Prostate gland (tissue), 2 donors: ENCODE results near the gene PLTP. TPM values are rescaled to one million over a fixed set of nuclear protein-coding genes. Genes with fewer than 3 reads are reported as not detected.

Source experiments
- DNase-seq: peaks from one replicate; pipeline ENCODE4 v3.0.0-alpha.2; 2019; ENCODE audit warnings: low spot score
- H3K27ac ChIP-seq, 2 donors: fragments of 200-600 bp; sonication (generic); 2 replicates each; pipeline ENCODE4 v1.5.1; 2017 to 2019
- H3K27me3 ChIP-seq: fragments of 200-600 bp; sonication (generic); replicated peaks from 2 replicates; pipeline ENCODE4 v1.5.1; 2019; ENCODE audit not compliant: insufficient read depth
- H3K36me3 ChIP-seq, 2 donors: fragments of 200-600 bp; sonication (generic); 1 replicate in 1 of 2; 2 replicates in 1 of 2; pipeline versions ENCODE4 v1.5.1 to v1.8.1; 2017 to 2019
- H3K4me1 ChIP-seq: fragments of 200-600 bp; sonication (generic); replicated peaks from 2 replicates; pipeline ENCODE4 v1.5.1; 2019
- H3K4me3 ChIP-seq, 2 donors: fragments of 200-600 bp; sonication (generic); 2 replicates each; pipeline ENCODE4 v1.5.1; 2017 to 2019
- H3K9me3 ChIP-seq: fragments of 200-600 bp; sonication (generic); 2 replicates; pipeline ENCODE4 v1.5.1; 2017
- POLR2A ChIP-seq: fragments of 450-650 bp; IDR thresholded peaks from one replicate; pipeline ENCODE4 v1.6.1; 2016; ENCODE audit warnings: antibody characterized with exemption, mild to moderate bottlenecking
- POLR2AphosphoS5 ChIP-seq: sonication (generic); formaldehyde crosslinking; IDR thresholded peaks from one replicate; pipeline ENCODE4 v1.6.1; 2017; ENCODE audit warnings: antibody characterized with exemption
- WGBS: methylation state at CpG from one replicate; pipeline ENCODE4 v1.1.5; 2018; 5-methylcytosine and 5-hydroxymethylcytosine counted together
- intact Hi-C: fragments of 100-400 bp; cut with DNase I; formaldehyde crosslinking; loops from one replicate; pipeline ENCODE4 v1.14.2; 2022
- total RNA-seq, 2 donors: library from RNA; depleted of rRNA; stranded (reverse); fragments of >200 nt; gene quantifications; one replicate each; pipeline ENCODE4 v1.1.0, GENCODE V29; 2016
- TF ChIP-seq, protein P1 (sequence below), 4 experiments: fragments of 200-600 bp in 2 of 4; fragments of 450-650 bp in 2 of 4; sonication (generic) in 2 of 4; IDR thresholded peaks; 1 replicate in 3 of 4; 2 replicates in 1 of 4; pipeline ENCODE4 v1.5.1; 2016 to 2019; ENCODE audit warnings: antibody characterized with exemption in 4 of 4, mild to moderate bottlenecking in 2 of 4, moderate library complexity in 2 of 4

The PLTP gene
- total RNA-seq, 2 donors from 2014 or later, result 29.4 to 101 TPM

DNA sequence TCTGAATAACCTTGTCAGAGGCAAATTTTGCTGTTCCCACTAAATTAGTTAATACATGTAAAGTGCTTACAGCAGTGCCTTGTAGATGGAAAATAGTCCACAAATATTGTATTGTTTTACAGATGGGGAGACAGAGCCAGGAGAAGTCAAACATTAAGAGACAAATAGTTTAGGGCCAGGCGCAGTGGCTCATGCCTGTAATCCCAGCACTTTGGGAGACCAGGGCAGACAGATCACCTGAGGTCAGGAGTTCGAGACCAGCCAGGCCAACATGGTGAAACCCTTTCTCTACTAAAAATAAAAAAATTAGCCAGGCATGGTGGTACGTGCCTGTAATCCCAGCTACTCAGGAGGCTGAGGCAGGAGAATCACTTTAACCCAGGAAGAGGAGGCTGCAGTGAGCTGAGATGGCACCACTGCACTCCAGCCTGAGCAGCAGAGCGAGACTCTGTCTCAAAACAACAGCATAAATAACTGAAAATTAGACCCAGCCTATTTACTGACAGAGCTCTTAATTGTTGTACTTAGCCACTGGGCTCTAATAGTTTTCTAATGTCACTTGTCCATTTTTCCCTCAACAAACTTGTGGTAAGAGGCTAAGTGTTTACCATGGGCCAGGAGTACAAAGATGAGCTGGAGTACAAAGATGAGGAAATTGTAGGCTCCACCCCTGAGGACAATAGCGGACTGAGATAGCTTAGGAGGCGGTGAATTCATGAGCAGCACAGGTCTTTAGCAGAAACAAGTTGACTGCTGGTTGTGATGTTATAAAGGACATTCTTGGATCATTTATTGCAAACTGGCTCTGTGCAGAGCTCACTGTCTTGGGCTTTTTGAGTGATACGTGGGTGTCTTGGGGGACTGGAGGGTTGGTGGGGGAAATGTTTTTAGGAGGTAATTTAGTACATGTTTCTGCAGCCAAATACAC, 48.1 kb downstream of the PLTP start:
- H3K36me3 ChIP-seq, result no peaks in the 10 kb centered on the region
- H3K4me3 ChIP-seq, result no peak overlapping the region
- H3K27ac ChIP-seq, result no peak overlapping the region
- H3K4me1 ChIP-seq, result no peaks in the 10 kb centered on the region
- 85% methylated on average over 7 of the region's 7 CpGs for WGBS
- intact Hi-C loops, result no loop called here
- no peaks in the 10 kb centered on the region for H3K9me3 ChIP-seq
- no peaks in the 10 kb centered on the region for H3K27me3 ChIP-seq
- DNase-seq, result no peak
- no peak for TF ChIP-seq POLR2A
- no peak for TF ChIP-seq POLR2AphosphoS5
- TF ChIP-seq, protein P1, sequence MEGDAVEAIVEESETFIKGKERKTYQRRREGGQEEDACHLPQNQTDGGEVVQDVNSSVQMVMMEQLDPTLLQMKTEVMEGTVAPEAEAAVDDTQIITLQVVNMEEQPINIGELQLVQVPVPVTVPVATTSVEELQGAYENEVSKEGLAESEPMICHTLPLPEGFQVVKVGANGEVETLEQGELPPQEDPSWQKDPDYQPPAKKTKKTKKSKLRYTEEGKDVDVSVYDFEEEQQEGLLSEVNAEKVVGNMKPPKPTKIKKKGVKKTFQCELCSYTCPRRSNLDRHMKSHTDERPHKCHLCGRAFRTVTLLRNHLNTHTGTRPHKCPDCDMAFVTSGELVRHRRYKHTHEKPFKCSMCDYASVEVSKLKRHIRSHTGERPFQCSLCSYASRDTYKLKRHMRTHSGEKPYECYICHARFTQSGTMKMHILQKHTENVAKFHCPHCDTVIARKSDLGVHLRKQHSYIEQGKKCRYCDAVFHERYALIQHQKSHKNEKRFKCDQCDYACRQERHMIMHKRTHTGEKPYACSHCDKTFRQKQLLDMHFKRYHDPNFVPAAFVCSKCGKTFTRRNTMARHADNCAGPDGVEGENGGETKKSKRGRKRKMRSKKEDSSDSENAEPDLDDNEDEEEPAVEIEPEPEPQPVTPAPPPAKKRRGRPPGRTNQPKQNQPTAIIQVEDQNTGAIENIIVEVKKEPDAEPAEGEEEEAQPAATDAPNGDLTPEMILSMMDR (IDR thresholded peaks at IDR 0.05), result no peak

DNA sequence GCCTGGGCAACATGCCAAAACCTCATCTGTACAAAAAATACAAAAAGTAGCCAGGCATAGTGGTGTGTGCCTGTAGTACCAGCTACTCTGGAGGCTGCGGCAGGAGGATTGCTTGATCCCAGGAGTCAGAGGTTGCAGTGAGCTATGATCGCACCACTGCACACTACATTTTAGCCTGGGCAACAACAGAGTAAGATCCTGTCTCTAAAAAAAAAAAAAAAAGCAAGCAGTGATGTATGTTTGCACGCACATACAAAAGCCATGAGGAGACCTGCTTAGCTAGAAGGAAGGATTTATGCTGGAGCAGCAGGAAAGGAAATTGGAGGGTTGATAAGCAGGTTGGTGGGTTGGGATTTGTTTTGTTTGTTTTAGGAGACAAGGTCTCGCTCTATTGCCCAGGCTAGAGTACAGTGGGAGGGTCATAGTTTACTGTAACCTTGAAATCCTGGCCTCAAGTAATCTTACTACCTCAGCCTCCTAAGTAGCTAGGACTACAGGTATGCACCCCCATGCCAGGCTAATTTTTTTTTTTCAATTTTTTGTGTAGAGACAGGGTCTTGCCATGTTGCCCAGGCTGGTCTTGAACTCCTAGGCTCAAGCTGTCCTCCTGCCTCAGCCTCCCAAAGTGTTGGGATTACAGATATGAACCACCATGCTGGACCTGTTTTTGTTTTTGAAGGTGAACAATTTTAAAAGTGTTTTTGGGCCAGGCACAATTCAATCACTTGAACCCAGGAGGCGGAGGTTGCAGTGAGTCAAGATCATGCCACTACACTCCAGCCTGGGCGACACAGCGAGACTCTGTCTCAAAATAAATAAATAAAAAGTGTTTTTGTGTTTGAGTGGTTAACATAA, 50.5 kb downstream of the PLTP start:
- TF ChIP-seq POLR2AphosphoS5 (no peak), POLR2A (no peak)
- TF ChIP-seq, protein P1 (IDR thresholded peaks at IDR 0.05), result no peak
- H3K36me3 ChIP-seq, result no peaks in the 10 kb centered on the region
- H3K27me3 ChIP-seq, result no peaks in the 10 kb centered on the region
- H3K27ac ChIP-seq, result no peak overlapping the region
- intact Hi-C loops, result no loop called here
- 94% methylated on average over 7 of the region's 7 CpGs for WGBS
- H3K9me3 ChIP-seq, result no peaks in the 10 kb centered on the region
- DNase-seq, result no peak
- H3K4me3 ChIP-seq, result no peak overlapping the region
- peaks cover under 1% of the 10 kb centered on the region for H3K4me1 ChIP-seq

DNA sequence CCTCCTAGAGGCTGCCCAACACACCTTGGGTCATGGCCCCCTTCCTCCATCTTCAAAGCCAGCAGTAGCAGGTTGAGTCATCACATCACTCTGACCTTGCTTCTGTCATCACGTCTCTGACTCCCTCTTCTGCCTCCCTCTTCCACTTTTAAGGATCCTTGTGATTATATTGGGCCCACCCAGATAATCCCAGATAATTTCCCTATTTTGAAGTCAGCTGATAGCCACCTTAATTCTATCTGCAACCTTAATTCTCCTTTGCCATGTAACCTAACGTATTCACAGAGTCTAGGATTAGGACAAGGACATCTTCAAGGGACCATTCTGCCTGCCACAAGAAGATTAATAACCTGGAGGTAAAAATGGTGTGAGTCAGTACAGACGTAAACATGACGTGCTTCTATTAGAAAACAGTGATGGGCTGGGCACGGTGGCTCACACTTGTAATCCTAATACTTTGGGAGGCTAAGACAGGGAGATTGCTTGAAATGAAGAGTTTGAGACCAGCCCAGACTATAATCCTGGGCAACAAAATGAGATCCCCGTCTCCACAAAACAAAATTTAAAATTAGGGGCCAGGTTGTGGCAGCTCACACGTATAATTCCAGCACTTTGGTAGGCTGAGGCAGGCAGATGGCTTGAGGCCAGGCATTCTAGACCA, 51.3 kb downstream of the PLTP start:
- Histone ChIP-seq H3K27me3 (no peaks in the 10 kb centered on the region), H3K27ac (no peak overlapping the region), H3K9me3 (no peaks in the 10 kb centered on the region), H3K4me3 (no peak overlapping the region), H3K4me1 (peaks cover 9% of the 10 kb centered on the region), H3K36me3 (no peaks in the 10 kb centered on the region)
- 75% methylated on average over 7 of the region's 7 CpGs for WGBS
- no peak for TF ChIP-seq POLR2AphosphoS5
- no peak for TF ChIP-seq POLR2A
- TF ChIP-seq, protein P1 (IDR thresholded peaks at IDR 0.05), result no peak
- intact Hi-C loops, result no loop called here
- DNase-seq, result no peak

DNA sequence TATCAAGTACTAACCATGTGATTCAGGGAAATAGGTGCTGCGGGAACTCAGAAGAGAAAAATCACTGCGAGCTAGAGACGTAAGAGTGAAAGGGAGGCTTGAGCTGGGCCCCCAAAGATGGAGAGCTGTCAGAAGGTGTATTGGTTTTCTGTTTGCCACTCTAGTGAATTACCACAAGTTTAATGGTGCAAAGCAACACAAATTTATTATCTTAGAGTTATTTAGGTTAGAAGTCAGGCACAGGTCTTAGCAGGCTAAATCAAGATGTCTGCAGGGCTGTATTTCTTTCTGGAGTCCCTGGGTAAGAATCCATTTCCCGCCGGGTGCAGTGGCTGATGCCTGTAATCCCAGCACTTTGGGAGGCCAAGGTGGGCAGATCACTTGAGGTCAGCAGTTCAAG, 52.0 kb downstream of the PLTP start:
- TF ChIP-seq POLR2AphosphoS5 (no peak), POLR2A (no peak)
- TF ChIP-seq, protein P1 (IDR thresholded peaks at IDR 0.05), result no peak
- intact Hi-C loops, result loop anchor here (5.0 kb wide), 1 partner anchor 38 kb away; no protein-coding TSS in a partner anchor
- DNase-seq, result no peak
- peaks cover 14% of the 10 kb centered on the region for H3K4me1 ChIP-seq
- no peaks in the 10 kb centered on the region for H3K36me3 ChIP-seq
- no peaks in the 10 kb centered on the region for H3K9me3 ChIP-seq
- WGBS, result 94% methylated on average over 5 of the region's 5 CpGs
- H3K27me3 ChIP-seq, result no peaks in the 10 kb centered on the region
- H3K27ac ChIP-seq, result no peak overlapping the region
- no peak overlapping the region for H3K4me3 ChIP-seq
